Stimulated activated CD4-positive, alpha-beta T cell treated with anti-CD3 and anti-CD28 coated beads, Interleukin-4, amount 100 ng/mL, for 4 hours (primary cell): ENCODE data around the gene AP3D1.
A peak's percentile ranks its signal among the peaks of the same experiment; 100 is the strongest.

ENCODE experiments used
- DNase-seq, 2 experiments: peaks; one replicate each; pipeline ENCODE4 v3.0.0-alpha.2; 2020

The AP3D1 gene

DNA sequence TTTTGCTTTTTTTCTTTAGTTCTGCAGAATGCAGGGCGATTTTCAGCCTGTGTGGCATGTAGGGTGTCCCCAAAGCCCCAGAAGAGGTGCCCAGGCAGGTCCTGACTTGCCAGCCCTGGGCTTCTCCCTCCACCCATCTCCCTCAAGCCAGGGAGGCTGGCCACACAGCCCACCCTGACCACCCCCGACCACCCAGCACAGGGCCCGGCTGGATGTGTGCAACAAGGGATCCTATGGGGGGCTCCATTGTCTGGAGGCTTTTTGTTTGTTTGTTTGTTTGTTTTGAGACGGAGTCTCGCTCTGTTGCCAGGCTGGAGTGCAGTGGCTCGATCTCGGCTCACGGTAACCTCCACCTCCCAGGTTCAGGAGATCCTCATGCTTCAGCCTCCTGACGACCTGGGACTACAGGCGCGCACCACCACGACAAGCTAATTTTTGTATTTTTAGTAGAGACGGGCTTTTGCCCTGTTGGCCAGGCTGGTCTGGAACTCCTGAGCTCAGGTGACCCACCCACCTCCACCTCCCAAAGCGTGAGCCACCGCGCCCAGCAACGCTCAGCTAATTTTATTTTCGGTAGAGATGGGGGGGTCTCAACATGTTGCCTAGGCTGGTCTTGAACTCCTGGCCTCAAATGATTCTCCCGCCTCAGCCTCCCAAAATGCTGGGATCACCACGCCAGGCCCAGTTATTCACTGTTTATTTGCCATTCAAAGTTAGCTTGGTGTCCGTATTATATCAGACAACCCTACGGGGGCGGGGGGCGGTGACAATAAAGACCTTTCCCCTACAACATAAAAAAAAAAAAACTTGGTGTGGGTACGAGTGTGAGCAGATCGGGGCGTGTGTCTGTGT, 92.6 kb downstream of the AP3D1 start:
- DNase-seq: no peak

- no peak for DNase-seq
These were observed 93.6 kb downstream of the AP3D1 start for GRCh38 chr19:2057484-2058469.

DNA sequence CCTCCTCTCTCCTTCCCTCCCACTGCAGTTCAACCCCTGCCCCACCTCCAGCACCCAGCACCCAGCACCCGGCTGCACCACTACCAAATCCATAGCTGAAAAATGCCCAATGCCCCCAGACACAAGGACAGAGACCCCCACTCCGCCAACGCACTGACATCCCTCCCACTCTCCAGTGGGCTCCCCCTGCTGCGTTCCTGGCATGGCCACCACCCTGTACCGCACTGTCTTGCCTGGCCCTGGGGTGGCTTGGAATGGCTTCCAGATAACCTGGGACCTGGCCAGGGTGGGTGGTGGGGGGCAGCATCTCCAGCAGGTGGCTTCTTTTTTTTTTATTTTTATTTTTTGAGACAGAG, 94.6 kb downstream of the AP3D1 start:
- DNase-seq: no peak

- DNase-seq: no peak
These were observed 95.2 kb downstream of the AP3D1 start for GRCh38 chr19:2055931-2056836.

GRCh38 chr19:2054763-2055162, 96.6 kb downstream of the AP3D1 start:
- DNase-seq: no peak

- no peak for DNase-seq
These were observed 97.6 kb downstream of the AP3D1 start for GRCh38 chr19:2053601-2054389.

DNA sequence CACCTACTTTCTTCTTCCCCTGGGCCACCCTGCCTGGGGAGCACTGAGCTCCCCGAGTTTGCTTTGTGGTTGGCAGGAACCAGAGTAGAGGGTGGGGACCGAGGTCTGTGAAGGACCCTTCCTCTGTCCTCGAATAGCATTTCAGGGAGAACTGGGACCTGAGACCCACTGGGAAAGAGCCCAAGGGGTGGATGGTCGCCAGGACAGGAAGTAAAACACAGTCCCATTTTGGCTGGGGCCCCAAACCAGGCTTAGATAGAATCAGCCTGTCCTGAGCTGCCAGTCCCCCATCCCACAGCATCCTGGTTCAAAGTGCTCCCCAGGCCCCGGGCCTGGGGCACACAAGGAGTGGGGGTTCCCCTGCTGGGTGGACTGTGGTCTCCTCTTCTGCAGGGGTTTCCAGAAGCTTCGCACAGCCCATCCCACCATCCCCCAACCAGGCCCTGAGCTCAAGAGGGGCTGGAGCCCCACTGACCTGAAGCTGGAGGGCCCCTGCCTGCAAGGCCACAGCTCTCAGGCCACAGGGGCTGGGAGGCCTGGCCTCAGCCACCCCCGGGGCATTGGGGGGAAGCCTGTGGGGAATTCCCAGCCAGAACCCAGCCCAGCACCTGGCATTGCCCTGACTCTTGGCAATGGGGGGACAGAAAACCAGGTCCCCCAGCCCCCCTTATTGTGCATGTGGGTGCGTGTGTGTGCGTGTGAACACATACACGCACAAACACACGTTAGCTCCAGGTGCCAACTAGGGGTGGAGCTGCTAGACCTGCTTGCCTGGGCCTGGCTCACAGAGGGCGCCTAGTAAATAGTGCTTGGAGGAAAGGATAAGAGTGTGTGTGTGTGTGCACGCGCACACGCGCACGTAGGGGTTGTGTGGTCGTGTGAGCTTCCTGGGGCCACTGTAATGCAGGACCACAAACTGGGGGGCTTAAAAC, 99.3 kb downstream of the AP3D1 start:
- DNase-seq: peak in 1 of 2 experiments; percentile 22

- peak; percentile 91 to 99 for DNase-seq
These were observed 100.2 kb downstream of the AP3D1 start, which contains the start of gene MKNK2 for GRCh38 chr19:2050991-2051772. TSS of gene MKNK2 (minus strand) at chr19:2051244. CDS start at chr19:2050851, 393 bp downstream.
